Measurements from ENCODE around the gene ATP6V0E1.
"Not testable (repeated sequence)": the region's sequence is repeated elsewhere in the genome, so short reads cannot be mapped to it uniquely, and the experiment has no call there.

Gene ATP6V0E1

DNA sequence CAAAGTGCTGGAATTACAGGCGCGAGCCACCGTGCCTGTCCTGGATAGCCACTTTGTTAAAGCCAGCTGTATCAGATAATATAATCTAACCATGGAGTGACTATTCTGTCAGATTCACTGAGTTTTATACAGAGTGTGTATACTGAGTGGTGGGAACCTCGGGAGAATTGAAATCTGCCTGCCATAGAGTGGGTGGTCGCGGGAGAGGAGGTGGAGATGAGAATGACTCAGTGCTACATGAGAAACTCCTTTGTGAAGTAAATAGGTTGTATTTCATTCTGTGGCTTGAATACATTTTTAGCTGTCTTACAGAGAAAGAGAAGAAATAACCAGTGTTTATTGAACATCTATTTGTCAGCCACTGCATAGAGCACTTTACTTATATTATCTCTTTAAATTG is 26.4 kb downstream of the ATP6V0E1 start:
- no peak for DNase-seq

DNA sequence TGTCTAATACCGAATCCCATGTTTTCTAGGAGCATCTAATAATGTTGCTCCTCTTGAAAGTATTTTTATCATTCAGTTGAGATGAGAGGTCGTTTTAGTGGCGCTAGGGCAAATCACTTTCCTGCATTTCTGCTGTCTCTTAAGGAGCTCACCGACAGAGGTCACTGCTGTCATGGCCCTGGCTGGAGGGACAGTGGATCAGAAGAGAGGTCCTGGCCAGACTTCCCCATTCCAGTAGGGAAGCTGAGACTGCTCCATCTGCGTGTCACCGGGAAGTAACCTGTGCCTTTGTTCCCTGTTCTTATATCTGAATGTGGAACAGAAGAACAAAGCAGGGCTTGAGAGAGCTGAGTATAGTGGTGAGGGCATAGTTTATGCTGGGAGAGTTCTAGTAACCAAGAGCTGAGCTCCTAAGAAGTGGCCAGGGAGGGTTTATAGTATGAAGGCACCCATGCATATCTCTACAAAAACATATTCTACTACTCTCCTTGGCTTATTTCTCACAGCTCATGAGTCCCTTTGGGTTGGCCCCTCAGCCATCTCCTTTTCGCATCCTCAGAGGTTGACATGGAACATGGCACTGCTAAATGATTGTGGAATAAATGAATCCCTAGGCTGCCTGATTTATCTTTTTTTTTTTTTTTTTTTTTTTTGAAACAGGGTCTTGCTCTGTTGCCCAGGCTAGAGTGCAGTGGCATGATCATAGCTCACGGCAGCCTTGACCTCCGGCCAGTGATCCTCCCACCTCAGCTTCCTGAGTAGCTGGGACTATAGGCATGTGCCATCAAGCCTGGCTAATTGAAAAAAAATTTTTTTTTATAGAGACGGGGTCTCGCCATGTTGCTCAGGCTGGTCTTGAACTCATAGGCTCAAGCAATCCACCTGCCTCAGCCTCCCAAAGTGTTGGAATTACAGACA is 27.2 kb downstream of the ATP6V0E1 start:
- no peak for DNase-seq

DNA sequence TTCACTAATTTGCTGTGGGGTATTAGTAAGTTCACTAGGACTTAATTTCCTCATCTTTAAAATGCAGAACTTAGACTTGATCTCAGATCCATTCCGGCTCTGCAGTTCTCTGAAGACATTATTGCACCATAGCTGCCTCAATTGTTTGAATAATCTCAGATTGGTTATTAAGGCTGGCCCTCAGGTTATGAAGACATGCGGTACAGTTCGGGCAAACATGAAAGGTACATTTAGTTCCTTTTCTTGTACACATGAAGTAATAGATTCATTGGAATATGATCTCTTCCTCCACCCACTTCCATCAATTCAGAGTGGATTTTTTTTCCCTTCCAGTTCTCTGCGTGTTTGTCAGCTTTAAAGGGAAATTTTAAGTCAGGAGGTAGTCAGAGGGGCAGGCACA is 28.0 kb downstream of the ATP6V0E1 start:
- no peak for DNase-seq

DNA sequence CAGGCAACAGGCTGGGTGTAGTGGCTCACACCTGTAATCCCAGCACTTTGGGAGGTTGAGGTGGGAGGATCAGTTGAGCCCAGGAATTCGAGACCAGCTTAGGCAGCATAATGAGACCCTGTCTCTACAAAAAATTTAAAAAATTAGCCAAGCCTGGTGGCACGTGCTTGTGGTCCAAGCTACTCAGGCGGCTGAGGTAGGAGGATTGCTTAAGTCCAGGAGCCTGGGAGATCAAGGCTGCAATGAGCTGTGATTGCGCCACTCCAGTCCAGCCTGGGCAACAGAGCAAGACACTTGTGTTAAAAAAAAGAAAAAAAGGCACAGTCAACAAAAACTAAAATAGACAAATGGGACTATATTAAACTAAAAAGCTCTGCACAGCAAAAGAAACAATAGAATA is 29.3 kb downstream of the ATP6V0E1 start:
- no peak for DNase-seq

DNA sequence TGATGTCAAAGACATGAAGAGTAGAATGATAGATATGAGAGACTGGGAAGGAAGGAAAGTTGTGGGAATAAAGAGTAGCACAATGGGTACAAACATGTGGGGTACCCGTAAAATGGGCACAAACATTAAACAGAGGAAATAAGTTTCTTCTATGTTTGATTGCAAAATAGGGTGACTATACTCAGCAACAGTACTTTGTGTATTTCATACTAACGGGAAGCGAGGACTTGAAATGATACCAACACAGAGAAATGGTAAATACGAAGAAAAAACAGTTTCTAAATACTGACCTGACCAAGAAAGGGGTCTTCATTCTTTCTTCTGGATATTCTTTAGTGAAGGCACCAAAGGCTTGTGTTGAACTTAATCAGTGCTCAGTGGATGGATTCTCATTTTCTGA is 31.1 kb downstream of the ATP6V0E1 start:
- no peak for DNase-seq

DNA sequence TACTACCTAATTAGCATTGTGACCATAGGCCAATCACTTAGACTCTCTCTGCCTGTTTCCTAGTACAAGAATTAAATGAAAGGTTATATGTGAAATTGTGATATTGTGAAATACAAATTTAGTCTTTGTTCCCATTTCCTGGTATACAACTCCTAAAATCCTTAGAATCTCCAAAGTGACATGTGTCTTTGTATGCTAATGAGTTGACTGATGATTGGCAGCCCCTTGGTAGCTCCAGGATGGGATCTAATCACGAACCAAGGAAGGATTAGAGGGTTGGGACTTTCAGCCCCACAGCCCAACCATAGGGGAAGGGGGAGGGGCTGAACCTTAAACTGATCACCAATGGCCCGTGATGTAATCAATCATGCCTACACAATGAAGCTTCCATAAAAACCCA is 31.6 kb downstream of the ATP6V0E1 start:
- DNase-seq, result no peak

DNA sequence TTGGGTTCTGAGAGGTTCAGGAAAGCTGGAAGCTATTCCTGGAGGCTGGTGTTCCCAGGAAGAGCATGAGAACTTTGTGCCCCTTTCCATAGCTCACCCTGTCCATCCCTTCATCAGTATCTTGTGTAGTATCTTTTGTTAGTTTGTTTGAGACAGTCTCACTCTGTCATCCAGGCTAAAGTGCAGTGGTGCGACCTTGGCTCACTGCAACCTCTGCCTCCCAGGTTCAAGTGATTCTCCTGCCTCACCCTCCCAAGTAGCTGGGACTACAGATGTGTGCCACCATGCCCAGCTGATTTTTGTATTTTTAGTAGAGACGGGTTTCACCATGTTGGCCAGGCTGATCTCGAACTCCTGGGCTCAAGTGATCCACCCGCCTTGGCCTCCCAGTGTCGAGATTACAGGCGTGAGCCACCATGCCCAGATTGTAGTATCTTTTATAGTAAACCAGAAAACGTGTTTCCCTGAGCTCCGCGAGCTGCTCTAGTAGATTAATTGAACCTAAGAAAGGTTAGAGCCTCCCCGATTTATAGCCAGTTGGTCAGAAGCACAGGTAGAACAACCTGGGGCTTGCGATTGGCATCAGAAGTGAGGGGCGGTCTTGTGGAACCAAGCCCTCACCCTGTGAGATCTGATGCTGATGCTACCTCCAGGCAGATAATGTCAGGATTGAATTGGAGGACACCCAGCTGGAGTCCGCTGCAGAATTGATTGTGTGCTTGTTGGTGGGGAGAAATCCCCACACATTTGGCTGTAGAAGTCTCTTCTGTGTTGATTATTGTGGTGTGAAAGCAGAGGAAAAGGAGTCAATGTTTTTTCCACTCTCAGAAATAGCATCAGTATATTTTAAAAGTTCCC is 32.3 kb downstream of the ATP6V0E1 start:
- no peak for DNase-seq

DNA sequence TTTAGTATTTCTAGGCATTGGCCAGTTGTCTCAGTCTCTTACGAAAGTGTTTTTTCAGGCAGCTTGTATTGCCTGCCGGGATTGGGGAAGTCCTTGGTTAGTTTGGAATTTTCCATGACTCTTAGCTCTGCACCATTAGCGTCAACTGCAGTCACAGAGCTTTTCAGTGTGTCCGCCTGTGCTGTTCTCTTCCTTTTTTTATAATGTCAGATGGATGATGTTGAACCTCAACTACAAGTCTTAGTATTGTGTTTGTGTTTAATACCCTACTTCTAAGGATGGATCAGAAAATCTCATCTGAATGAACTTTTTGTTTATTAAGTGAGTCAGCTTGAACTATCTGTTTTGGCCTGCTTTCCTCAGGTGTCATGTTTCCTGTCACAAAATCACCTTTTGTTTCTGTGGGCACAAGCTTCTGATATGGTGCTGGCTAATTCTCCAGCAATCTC is 33.1 kb downstream of the ATP6V0E1 start:
- no peak for DNase-seq

DNA sequence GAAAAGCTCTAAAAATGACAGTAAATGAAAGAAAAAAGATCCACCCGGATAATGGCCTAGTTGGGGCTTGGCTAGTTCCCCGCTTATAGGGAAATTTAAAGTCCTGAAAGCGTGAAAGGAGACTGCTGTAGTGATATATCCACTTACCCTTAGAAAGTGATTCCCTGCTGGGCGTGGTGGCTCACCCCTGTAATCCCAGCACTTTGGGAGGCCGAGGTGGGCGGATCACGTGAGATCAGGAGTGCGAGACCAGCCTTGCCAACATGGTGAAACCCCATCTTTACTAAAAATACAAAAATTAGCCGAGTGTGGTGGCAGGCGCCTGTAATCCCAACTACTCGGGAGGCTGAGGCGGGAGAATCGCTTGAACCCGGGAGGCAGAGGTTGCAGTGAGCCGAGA is 33.5 kb downstream of the ATP6V0E1 start:
- not testable (repeated sequence) for DNase-seq

DNA sequence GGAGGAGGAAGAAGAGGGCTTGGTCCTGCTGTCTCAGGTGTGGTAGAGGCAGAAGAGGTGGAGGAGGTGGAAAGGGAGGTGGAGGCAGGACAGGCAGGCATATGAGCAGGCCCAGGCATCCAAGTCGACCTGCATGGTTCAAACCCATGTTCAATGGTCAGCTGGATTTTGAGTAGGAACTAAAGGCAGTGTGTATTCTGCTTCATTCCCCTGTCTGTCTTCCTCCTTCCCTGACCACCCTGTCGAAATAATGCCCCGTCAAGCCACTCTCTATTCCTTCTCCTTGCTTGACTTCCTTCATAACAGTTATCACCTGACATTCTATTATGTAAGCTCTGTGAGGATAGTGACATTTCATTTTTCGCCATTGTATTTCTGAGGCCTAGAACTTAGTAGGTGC is 34.8 kb downstream of the ATP6V0E1 start:
- DNase-seq, result no peak

DNA sequence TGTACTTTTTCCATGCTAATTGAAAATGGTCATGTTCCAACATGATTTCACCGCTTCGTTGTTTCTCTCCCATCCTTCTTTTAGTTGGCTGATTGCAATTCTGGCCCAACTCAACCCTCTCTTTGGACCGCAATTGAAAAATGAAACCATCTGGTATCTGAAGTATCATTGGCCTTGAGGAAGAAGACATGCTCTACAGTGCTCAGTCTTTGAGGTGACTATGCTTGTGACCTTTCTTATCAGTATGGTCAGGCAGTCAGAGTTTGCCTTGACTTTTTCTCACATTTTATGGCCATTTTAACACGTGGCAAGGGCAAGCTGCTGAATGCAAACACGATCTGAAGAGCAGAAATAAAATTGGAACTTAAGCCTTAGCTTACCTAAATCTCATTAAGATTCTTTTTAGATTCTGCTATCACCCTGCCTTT is 36.6 kb downstream of the ATP6V0E1 start:
- no peak for DNase-seq

DNA sequence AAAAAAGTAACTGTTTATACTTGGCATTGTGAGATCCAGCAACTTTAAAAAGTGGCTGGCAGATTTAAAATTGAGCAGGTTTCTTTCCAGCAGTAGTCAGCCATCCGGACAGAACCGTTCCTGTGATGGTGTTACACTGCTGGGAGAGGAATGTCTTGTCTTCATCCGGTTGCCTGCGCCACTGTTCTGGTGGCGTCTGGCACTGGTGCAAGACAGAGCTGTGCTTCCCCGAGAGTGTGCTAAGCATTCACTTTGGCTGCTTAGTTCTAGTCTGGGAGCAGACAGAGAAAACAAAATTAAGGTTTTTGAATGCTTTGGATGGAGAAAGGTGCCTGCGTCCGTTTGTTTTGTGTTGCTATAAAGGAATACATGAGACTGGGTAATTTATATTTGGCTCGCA is 37.1 kb downstream of the ATP6V0E1 start:
- DNase-seq, result no peak

DNA sequence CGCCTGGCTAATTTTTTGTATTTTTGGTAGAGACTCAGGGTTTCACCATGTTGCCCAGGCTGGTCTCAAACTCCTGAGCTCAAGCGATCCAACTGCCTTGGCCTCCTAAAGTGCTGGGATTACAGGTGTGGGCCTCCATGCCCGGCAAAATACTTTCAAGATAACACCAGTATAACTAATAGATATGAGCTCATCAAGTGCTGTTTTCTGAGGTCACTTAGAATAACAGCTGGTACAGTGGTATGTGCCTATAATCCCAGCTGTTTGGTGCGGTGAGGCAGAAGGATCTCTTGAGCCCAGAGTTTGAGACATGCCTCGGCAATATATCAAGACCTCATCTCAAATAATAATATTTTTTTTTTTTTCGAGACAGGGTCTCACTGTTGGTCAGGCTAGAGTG is 42.1 kb downstream of the ATP6V0E1 start:
- DNase-seq, result no peak

DNA sequence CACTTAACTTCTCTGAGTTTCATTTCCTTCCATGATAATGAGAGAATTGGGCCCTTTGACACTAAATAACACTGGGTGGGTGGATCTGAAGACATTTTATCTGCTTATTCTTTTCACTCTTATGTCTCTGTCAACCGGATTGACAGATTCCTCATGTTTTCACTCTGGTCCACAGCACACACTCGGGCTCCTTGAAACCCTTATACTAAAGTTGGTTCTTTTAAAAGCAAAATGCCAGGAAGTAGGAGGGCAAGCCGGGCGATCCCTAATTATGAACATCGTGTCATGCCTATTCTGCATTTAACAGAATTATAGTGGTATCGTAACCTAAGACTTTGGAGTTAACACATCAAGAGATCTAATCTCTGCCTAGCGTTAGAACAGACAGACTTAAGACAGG is 44.3 kb downstream of the ATP6V0E1 start:
- DNase-seq, result no peak

DNA sequence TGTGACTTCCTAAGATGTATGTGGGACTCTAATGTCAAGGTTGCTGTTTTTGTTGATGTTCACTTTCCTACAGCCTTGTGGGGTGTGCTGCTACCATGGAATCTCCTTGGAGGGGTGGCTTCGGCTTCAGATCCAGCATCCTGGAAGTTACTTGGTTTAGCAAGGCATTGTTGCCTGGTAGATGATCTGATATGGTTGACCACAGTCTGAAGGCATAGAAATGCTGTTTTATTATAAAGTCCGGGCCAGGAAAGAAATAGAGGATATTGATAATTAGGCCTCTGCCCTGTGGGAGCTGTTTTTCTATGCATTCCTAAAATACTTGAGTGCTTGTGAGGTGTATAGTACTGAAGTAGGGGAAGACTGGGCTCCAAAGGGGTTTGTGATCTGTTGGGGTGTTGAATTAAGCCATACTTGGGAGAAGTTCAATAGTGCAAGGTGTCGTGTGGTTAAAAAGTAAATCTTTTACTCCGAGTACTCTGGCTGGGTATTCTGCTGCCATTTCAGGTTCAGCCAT is 45.3 kb downstream of the ATP6V0E1 start:
- no peak for DNase-seq

DNA sequence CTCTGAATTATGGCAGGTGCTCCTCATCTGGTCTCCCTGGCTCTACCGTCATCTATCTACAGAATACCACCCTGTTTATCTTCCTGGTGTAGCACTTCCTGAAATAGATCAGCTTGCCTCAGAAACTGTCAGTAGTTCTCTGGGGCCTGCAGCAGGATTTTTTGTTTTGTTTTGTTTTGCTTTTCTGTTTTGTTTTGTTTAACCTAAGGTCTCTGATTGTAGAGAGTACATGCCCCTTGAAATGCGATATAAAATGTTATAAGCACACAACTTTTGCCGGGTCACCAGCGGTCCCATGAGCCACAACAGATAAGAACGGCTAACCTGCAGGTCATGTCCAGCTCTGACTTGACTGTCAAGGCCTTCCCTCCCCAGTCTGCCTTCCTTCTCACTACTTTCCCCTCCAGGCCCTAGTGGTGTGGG is 45.9 kb downstream of the ATP6V0E1 start:
- no peak for DNase-seq

DNA sequence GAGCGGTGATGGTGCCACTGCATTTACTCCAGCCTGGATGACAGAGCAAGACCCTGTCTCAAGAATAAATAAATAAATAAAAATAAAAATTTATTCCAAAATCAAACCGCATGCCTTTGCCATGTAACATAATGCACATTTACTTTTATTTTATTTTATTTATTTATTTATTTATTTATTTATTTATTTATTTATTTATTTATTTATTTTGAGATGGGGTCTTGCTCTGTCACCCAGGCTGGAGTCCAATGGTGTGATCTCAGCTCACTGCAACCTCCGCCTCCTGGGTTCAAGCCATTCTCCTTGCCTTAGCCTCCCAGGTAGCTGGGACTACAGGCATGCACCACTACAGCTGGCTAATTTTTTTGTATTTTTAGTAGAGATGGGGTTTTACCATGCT is 48.5 kb downstream of the ATP6V0E1 start:
- DNase-seq, result not testable (repeated sequence)

DNA sequence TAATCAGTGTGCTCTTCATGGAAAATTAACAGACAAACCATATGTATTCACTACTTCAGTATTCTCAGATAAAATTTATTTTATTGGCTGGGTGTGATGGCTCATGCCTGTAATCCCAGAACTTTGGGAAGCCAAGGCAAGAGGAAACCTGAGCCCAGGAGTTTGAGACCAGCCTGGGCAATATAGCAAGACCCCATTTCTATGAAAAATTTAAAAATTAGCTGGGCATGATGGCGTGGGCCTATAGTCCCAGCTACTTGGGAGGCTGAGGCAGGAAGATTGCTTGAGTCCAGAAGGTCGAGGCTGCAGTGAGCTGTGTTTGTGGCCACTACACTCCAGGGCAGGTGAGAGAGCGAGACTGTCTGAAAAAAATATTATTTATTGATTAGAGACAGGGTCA is 49.2 kb downstream of the ATP6V0E1 start:
- no peak for DNase-seq

DNA sequence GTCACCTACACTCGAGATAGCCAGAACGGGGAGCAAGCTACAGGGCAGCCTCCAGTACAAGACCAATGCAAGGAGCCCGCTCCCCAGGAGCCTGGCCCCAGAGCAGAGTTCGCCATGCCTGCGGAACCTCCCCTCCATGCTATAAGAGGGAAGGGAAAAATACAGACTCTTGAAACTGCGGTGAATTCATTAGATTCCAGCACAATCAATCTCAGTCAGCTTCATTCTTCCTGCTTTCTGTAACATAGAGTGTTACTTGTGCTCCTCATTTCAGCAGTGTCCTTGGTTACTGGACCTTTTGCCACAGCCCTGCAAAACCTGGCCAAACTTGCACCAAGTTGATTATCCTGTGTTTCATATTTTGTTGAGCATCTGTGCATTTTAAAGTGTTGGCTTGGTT is 50.4 kb downstream of the ATP6V0E1 start:
- no peak for DNase-seq

DNA sequence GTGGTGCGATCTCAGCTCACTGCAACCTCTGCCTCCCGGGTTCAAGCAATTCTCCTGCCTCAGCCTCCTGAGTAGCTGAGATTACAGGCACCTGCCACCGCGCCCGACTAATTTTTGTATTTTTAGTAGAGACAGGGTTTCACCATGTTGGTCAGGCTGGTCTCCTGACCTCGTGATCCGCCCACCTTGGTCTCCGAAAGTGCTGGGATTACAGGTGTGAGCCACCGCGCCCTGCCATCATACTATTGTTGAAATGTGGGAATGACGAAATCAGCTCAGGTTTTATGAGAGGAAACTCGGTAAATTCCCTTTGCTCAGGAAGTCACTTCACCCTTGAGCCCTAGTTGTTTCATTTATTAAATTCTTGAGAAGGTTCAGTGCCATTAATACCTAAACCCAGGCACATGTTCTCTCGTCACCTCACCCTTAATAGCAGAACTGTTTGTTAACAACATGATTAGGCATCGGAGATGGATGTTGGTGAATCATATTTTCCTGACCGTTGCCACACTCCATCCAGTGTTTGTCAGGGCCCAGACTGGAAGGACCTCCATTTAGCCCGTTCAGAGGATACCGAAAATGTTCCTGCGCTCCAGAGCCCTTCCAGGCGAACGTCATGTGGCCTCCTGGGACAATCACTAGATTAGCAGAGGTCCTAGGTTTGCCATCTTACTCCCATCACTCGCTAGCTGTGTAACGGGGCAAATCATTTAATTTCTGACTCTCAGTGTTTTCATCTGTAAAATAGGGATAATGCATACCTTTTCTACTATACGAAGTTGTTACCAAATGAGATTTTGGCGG is 52.5 kb downstream of the ATP6V0E1 start:
- DNase-seq, result no peak

DNA sequence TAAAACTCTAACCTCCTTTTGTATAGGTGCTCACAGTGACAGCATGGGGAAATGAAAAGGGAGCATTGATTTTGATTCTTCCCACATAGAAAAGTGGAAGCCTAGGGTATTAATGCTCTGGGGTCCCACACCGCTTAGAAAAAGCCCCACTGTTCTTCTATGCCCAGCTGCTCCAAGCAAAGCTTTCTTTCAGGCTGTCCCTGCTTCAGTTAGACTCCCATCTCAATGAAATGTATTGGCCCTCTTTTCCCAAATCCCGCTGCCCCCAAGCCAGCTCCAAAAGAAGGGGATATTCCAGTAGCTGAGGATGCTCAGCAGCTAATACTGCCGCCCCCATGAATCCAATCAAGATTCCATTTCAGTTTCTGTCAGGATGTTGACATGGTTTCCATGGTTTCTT is 55.6 kb downstream of the ATP6V0E1 start:
- no peak for DNase-seq

DNA sequence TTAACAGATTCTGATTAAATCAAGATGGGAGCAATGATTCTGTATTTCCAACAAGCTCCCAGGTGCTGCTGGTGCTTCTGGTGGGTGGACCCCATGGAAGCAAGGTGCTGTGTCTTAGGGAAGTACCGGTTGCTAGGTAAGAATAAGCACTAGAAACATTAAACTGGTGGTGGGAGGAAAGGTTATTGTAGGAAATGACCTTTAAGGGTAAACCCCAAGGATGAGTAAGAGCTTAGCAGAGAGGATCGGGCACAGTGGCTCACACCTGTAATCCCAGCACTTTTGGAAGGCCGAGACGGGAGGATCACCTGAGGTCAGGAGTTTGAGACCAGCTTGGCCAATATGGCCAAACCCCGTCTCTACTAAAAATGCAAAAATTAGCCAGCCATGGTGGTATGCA is 56.4 kb downstream of the ATP6V0E1 start:
- no peak for DNase-seq

Measured in activated effector memory CD4-positive, alpha-beta T cell treated with Interleukin-2 at 50 U/mL for 16 hours (primary cell).